Lower leg skin (tissue), 4 donors: ENCODE measurements around the gene IFI6. TPM values are rescaled to one million over a fixed set of nuclear protein-coding genes. Genes with fewer than 3 reads are reported as not detected.
"Not testable (repeated sequence)": the region's sequence is repeated elsewhere in the genome, so short reads cannot be mapped to it uniquely, and the experiment has no call there.

ENCODE experiments used
- DNase-seq, 2 donors: peaks; one replicate each; pipeline ENCODE4 v3.0.0-alpha.2; 2019; ENCODE audit warnings: low spot score in 2 of 2
- H3K4me3 ChIP-seq: fragments of 200-600 bp; sonication (generic); 2 replicates; pipeline ENCODE4 v1.5.1; 2017; ENCODE audit warnings: mild to moderate bottlenecking, low read depth; ENCODE audit not compliant: poor library complexity, severe bottlenecking
- CTCF ChIP-seq, 3 donors: fragments of 450-650 bp; IDR thresholded peaks; one replicate each; pipeline ENCODE4 v1.5.1; 2016; ENCODE audit warnings: antibody characterized with exemption in 3 of 3, mild to moderate bottlenecking in 3 of 3, moderate library complexity in 2 of 3
- POLR2A ChIP-seq, 2 donors: fragments of 450-650 bp; IDR thresholded peaks; one replicate each; pipeline ENCODE4 v1.6.1; 2016 to 2017; ENCODE audit warnings: antibody characterized with exemption in 2 of 2, mild to moderate bottlenecking in 1 of 2, moderate library complexity in 1 of 2
- WGBS, 2 donors: methylation state at CpG; one replicate each; pipeline ENCODE4 v1.1.5; 2018; 5-methylcytosine and 5-hydroxymethylcytosine counted together
- intact Hi-C: fragments of 100-400 bp; cut with DNase I; formaldehyde crosslinking; loops from one replicate; pipeline ENCODE4 v1.15.0; 2023; ENCODE audit warnings: low total_unique reads
- total RNA-seq, 4 donors: library from RNA; depleted of rRNA; stranded (reverse); fragments of >200 nt; gene quantifications; one replicate each; pipeline ENCODE4 v1.1.0, GENCODE V29; 2016

IFI6 gene
- total RNA-seq, 4 donors from 2014 or later, result 11.8 to 21.4 (median 17.2) TPM

- TF ChIP-seq POLR2A (IDR thresholded peaks at IDR 0.05) (no peak), CTCF (IDR thresholded peaks at IDR 0.05) (no peak)
- no peak overlapping the region for H3K4me3 ChIP-seq
- intact Hi-C loops, result no loop called here
- DNase-seq, result no peak
- WGBS, 2 donors, result 100% methylated on average over 4 of the region's 4 CpGs
These were observed 26.9 kb downstream of the IFI6 start for GRCh38 chr1:27645071-27645415.

- H3K4me3 ChIP-seq, result no peak overlapping the region
- DNase-seq, result no peak
- no peak for TF ChIP-seq POLR2A (IDR thresholded peaks at IDR 0.05)
- no peak for TF ChIP-seq CTCF (IDR thresholded peaks at IDR 0.05)
- WGBS, 2 donors, result 72 to 94% methylated on average over 5 of the region's 5 CpGs
- intact Hi-C loops, result no loop called here
These were observed 27.5 kb downstream of the IFI6 start for GRCh38 chr1:27644369-27645070.

- TF ChIP-seq POLR2A (IDR thresholded peaks at IDR 0.05) (no peak), CTCF (IDR thresholded peaks at IDR 0.05) (peak in 1 of 3 donors; percentile 65)
- no peak overlapping the region for H3K4me3 ChIP-seq
- 34 to 42% methylated on average over 13 of the region's 13 CpGs for WGBS, 2 donors
- no peak for DNase-seq
- intact Hi-C loops, result no loop called here
These were observed 28.2 kb downstream of the IFI6 start for GRCh38 chr1:27643600-27644368.

GRCh38 chr1:27640514-27640913 lies 31.5 kb downstream of the IFI6 start:
- 85 to 89% methylated on average over 9 of the region's 9 CpGs for WGBS, 2 donors
- intact Hi-C loops, H3K4me3 ChIP-seq, DNase-seq: not testable (repeated sequence)

- TF ChIP-seq POLR2A (IDR thresholded peaks at IDR 0.05), result no peak
- no peak for TF ChIP-seq CTCF (IDR thresholded peaks at IDR 0.05)
- 100% methylated on average over 2 of the region's 2 CpGs for WGBS, 2 donors
- intact Hi-C loops, result no loop called here
- no peak overlapping the region for H3K4me3 ChIP-seq
- no peak for DNase-seq
These were observed 33.2 kb downstream of the IFI6 start for GRCh38 chr1:27638805-27639204.

- no peak overlapping the region for H3K4me3 ChIP-seq
- DNase-seq, result no peak
- no peak for TF ChIP-seq CTCF (IDR thresholded peaks at IDR 0.05)
- no peak for TF ChIP-seq POLR2A (IDR thresholded peaks at IDR 0.05)
- intact Hi-C loops, result no loop called here
- 55 to 75% methylated on average over 5 of the region's 5 CpGs for WGBS, 2 donors
These were observed 33.8 kb downstream of the IFI6 start for GRCh38 chr1:27638047-27638734.
